Stimulated activated CD8-positive, alpha-beta memory T cell treated with anti-CD3 and anti-CD28 coated beads, Interleukin-12 subunit alpha, Interleukin-12 subunit beta, amount 100 ng/mL, for 24 hours (primary cell): ENCODE results near the gene ST3GAL2.
"Not testable (repeated sequence)": the region's sequence is repeated elsewhere in the genome, so short reads cannot be mapped to it uniquely, and the experiment has no call there.

Experiments
- DNase-seq: peaks from one replicate; pipeline ENCODE4 v3.0.0-alpha.2; 2020; ENCODE audit errors: extremely low read depth

The ST3GAL2 gene

DNA sequence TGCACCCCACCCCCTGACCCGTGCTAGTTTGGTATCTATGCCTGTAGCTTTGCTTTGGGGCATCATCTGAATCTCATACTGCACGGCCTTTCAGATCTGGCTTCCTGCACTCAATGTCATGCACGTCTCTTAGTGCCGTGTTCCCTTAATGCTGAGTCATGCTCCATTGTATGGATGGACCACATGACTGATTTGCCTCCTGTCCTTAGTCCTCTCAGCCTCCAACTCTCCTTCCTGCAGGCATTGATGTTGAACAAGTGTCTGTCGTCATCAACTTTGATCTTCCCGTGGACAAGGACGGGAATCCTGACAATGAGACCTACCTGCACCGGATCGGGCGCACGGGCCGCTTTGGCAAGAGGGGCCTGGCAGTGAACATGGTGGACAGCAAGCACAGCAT is 106.2 kb downstream of the ST3GAL2 start:
- DNase-seq: not testable (repeated sequence)

DNA sequence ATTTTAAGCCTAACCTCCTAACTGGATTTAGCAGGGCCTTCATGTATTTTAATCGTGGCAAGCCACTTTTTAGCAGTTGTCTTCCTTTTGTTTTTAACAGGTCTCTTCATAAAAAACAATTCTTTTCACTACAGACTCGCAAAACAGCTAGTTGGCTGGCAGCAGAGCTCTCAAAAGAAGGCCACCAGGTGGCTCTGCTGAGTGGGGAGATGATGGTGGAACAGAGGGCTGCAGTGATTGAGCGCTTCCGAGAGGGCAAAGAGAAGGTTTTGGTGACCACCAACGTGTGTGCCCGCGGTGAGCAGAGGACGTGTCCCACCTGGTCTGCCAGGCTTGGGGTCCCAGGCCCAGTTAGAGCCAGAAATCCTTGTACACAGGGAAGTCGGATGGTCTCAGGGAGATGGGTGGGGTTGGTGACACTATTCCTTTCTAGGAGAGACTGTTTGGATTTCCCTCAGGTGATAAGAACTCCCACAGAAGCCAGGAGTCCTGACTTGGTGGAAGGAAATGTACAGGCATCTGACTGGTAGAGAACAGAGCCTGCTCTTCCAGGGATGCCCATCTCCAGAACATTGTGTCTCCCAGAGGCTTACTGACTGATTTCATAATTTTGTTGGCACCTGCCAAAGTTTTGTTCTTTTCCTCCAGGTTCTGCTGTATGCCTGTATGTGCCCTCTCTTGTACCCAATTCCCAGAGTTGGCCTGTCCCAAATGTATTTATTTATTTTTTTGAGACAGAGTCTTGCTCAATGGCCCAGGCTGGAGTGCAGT is 107.1 kb downstream of the ST3GAL2 start:
- DNase-seq: no peak

DNA sequence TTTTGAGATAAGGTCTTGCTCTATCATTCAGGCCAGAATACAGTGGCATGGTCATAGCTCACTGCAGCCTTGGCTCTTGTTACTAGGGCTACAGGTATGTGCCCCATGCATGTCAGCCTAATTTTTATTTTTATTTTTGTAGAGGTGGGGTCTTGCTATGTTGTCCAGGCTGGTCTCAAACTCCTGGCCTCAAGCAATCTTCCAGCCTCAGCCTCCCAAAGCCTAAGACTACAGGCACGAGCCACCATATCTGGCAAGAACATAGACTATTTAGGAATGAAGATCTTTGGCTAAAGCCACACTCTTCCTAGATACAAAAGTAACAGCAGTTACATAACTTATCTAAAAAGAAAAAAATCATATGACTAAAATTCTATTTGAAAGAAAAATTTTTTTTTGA is 107.8 kb downstream of the ST3GAL2 start:
- no peak for DNase-seq
